ENCODE data around the gene ADCK1.

Gene ADCK1

GRCh38 chr14:77808250-77808649, 8.3 kb downstream of the ADCK1 start (continued):
- TF ChIP-seq ZNF132 (tag by site-specific recombination; IDR thresholded peaks at IDR 0.05; ENCODE audit: borderline replicate concordance), result no peak
- no peak for TF ChIP-seq ZNF701 (tag by site-specific recombination; IDR thresholded peaks at IDR 0.05)
- no peak for TF ChIP-seq ZNF146 (tag by site-specific recombination; IDR thresholded peaks at IDR 0.05)
- TF ChIP-seq ZNF398 (tag by site-specific recombination; IDR thresholded peaks at IDR 0.05), result no peak
- TF ChIP-seq ZNF626 (tag by site-specific recombination; IDR thresholded peaks at IDR 0.05), result no peak
- TF ChIP-seq ZNF488 (tag by site-specific recombination; IDR thresholded peaks at IDR 0.05), result no peak

GRCh38 chr14:77809011-77809410, 9.1 kb downstream of the ADCK1 start:
- CTCF ChIA-PET, result no interaction called here
- POLR2A ChIA-PET, result no interaction called here
- TF ChIP-seq ZNF776 (tag by site-specific recombination; IDR thresholded peaks at IDR 0.05; ENCODE audit: borderline replicate concordance) (no peak), ZNF518A (tag by site-specific recombination; conservative IDR thresholded peaks at IDR 0.05; ENCODE audit: low read depth) (no peak), ZBTB20 (tag by site-specific recombination; IDR thresholded peaks at IDR 0.05) (no peak), ZNF248 (tag by site-specific recombination; IDR thresholded peaks at IDR 0.05) (no peak), ZNF19 (tag by site-specific recombination; IDR thresholded peaks at IDR 0.05; ENCODE audit: low read depth) (no peak), ZNF791 (tag by site-specific recombination; IDR thresholded peaks at IDR 0.05) (no peak), ZNF707 (tag by site-specific recombination; IDR thresholded peaks at IDR 0.05) (no peak), ZNF391 (tag by site-specific recombination; IDR thresholded peaks at IDR 0.05; ENCODE audit: borderline replicate concordance, low read depth) (no peak), SP7 (tag by site-specific recombination; IDR thresholded peaks at IDR 0.05) (no peak), GLIS2 (tag by site-specific recombination; IDR thresholded peaks at IDR 0.05) (no peak), ZBTB8A (tag by site-specific recombination; IDR thresholded peaks at IDR 0.05) (no peak), ZNF155 (tag by site-specific recombination; IDR thresholded peaks at IDR 0.05) (no peak), ZFP3 (tag by site-specific recombination; IDR thresholded peaks at IDR 0.05; ENCODE audit: low read depth) (no peak), ZNF521 (tag by site-specific recombination; IDR thresholded peaks at IDR 0.05) (no peak), KLF1 (tag by site-specific recombination; IDR thresholded peaks at IDR 0.05) (no peak), ZFP41 (tag by site-specific recombination; IDR thresholded peaks at IDR 0.05; ENCODE audit: borderline replicate concordance) (no peak)

More at GRCh38 chr14:77809011-77809410, 9.1 kb downstream of the ADCK1 start:
- Histone ChIP-seq H3K27ac (ENCODE audit: extremely low read depth, low read depth, low read length) (no peak overlapping the region), H3K9me3 (ENCODE audit: control insufficient read depth, insufficient read depth, low read depth, low read length) (no peaks in the 10 kb centered on the region), H3K4me1 (ENCODE audit: control insufficient read depth, insufficient read depth, low read length) (no peaks in the 10 kb centered on the region), H3K36me3 (ENCODE audit: control insufficient read depth in 2 of 2, insufficient read depth in 1 of 2, low read length in 2 of 2) (no peaks in the 10 kb centered on the region; a peak in 1 of 3 replicates), H3K4me3 (ENCODE audit: low read depth, low read length) (no peak overlapping the region)

Data from HEK293 (cell line).